ENCODE results near the gene TOE1.

The TOE1 gene

GRCh38 chr1:45326627-45327623 lies 13.0 kb upstream of the TOE1 start, which contains the start of gene HPDL:
Gene HPDL (plus strand): TSS chr1:45326895. CDS start chr1:45327149, 254 bp downstream.
- DNase-seq (ENCODE audit: low spot score): no peak

GRCh38 chr1:45327644-45328515 lies 12.1 kb upstream of the TOE1 start:
- FAIRE-seq (no peak), DNase-seq (ENCODE audit: low spot score) (no peak)

More at GRCh38 chr1:45326627-45327623, 13.0 kb upstream of the TOE1 start, which contains the start of gene HPDL:
- FAIRE-seq: no peak

- FAIRE-seq (no peak), DNase-seq (ENCODE audit: low spot score) (no peak)
Measured at GRCh38 chr1:45328680-45329079, 11.3 kb upstream of the TOE1 start.

GRCh38 chr1:45329445-45329844 lies 10.5 kb upstream of the TOE1 start:
- no peak for DNase-seq (ENCODE audit: low spot score)
- no peak for FAIRE-seq

- no peak for FAIRE-seq
- peak; percentile 2 for DNase-seq (ENCODE audit: low spot score)
Measured at GRCh38 chr1:45331436-45332345, 8.3 kb upstream of the TOE1 start.

GRCh38 chr1:45332346-45332720 lies 7.6 kb upstream of the TOE1 start:
- FAIRE-seq (no peak), DNase-seq (ENCODE audit: low spot score) (peak; percentile 1)

GRCh38 chr1:45334308-45335245 lies 5.4 kb upstream of the TOE1 start:
- DNase-seq (ENCODE audit: low spot score): no peak
- FAIRE-seq: no peak

GRCh38 chr1:45335855-45336324 lies 4.1 kb upstream of the TOE1 start:
- FAIRE-seq (no peak), DNase-seq (ENCODE audit: low spot score) (no peak)

- FAIRE-seq (no peak), DNase-seq (ENCODE audit: low spot score) (no peak)
Measured at GRCh38 chr1:45337630-45338325, 2.2 kb upstream of the TOE1 start.

GRCh38 chr1:45340816-45341466 lies 971 bp downstream of the TOE1 start:
- FAIRE-seq (peak; percentile 27), DNase-seq (ENCODE audit: low spot score) (no peak)

- DNase-seq (ENCODE audit: low spot score) (no peak), FAIRE-seq (no peak)
Measured at GRCh38 chr1:45344499-45344898, 4.5 kb downstream of the TOE1 start.

- FAIRE-seq (no peak), DNase-seq (ENCODE audit: low spot score) (no peak)
Measured at GRCh38 chr1:45345014-45345413, 5.0 kb downstream of the TOE1 start.

GRCh38 chr1:45346473-45346872 lies 6.5 kb downstream of the TOE1 start:
- FAIRE-seq (no peak), DNase-seq (ENCODE audit: low spot score) (no peak)

GRCh38 chr1:45348020-45348419 lies 8.1 kb downstream of the TOE1 start:
- DNase-seq (ENCODE audit: low spot score) (peak; percentile 48), FAIRE-seq (no peak)

- DNase-seq (ENCODE audit: low spot score) (no peak), FAIRE-seq (no peak)
Measured at GRCh38 chr1:45348609-45348965, 8.6 kb downstream of the TOE1 start.

- FAIRE-seq: no peak
Measured at GRCh38 chr1:45348966-45349677, 9.2 kb downstream of the TOE1 start.

GRCh38 chr1:45351508-45351907 lies 11.5 kb downstream of the TOE1 start:
- no peak for FAIRE-seq
- no peak for DNase-seq (ENCODE audit: low spot score)

More at GRCh38 chr1:45348966-45349677, 9.2 kb downstream of the TOE1 start:
- no peak for DNase-seq (ENCODE audit: low spot score)

GRCh38 chr1:45353685-45354084 lies 13.7 kb downstream of the TOE1 start:
- FAIRE-seq (no peak), DNase-seq (ENCODE audit: low spot score) (no peak)

Data from urothelium cell line (cell line).